Effector memory CD4-positive, alpha-beta T cell (primary cell): Measurements from ENCODE around the gene CASTOR1.

Experiments
- DNase-seq, 3 donors: peaks; one replicate each; pipeline ENCODE4 v3.0.0-alpha.2; 2020
- H3K27ac ChIP-seq: 2 replicates; pipeline ENCODE4 v1.7.0; 2013; ENCODE audit warnings: mild to moderate bottlenecking, low read length, moderate library complexity; ENCODE audit not compliant: insufficient read depth, poor library complexity, severe bottlenecking
- H3K27me3 ChIP-seq: replicated peaks from 2 replicates; pipeline ENCODE4 v1.7.0; 2013; ENCODE audit warnings: mild to moderate bottlenecking, low read length; ENCODE audit not compliant: insufficient read depth, control insufficient read depth, poor library complexity, severe bottlenecking
- H3K36me3 ChIP-seq: 2 replicates; pipeline ENCODE4 v1.7.0; 2013; ENCODE audit warnings: mild to moderate bottlenecking, low read length, moderate library complexity; ENCODE audit not compliant: control insufficient read depth, insufficient read depth
- H3K4me1 ChIP-seq: 2 replicates; pipeline ENCODE4 v1.7.0; 2013; ENCODE audit warnings: low read length, mild to moderate bottlenecking; ENCODE audit not compliant: control insufficient read depth, insufficient read depth, poor library complexity, severe bottlenecking
- H3K4me3 ChIP-seq: 2 replicates; pipeline ENCODE4 v1.7.0; 2013; ENCODE audit warnings: low read length, low read depth, mild to moderate bottlenecking; ENCODE audit not compliant: insufficient read depth, poor library complexity, severe bottlenecking
- H3K9me3 ChIP-seq: 2 replicates; pipeline ENCODE4 v1.7.0; 2013; ENCODE audit warnings: mild to moderate bottlenecking, low read length, moderate library complexity; ENCODE audit not compliant: control insufficient read depth

The CASTOR1 gene

GRCh38 chr22:30265823-30266444, 23.4 kb downstream of the CASTOR1 start:
- peak; percentile 72 to 79 (median 74) for DNase-seq
- H3K4me3 ChIP-seq = peak overlapping the region; percentile 67
- H3K27me3 ChIP-seq = no peaks in the 10 kb centered on the region
- H3K36me3 ChIP-seq = peaks cover 5% of the 10 kb centered on the region
- peaks cover 56% of the 10 kb centered on the region for H3K4me1 ChIP-seq
- H3K9me3 ChIP-seq = no peaks in the 10 kb centered on the region
- peak overlapping the region; percentile 95 for H3K27ac ChIP-seq

- Histone ChIP-seq H3K9me3 (no peaks in the 10 kb centered on the region), H3K36me3 (peaks cover 5% of the 10 kb centered on the region), H3K4me1 (peaks cover 56% of the 10 kb centered on the region), H3K27ac (peak overlapping the region; percentile 95), H3K27me3 (no peaks in the 10 kb centered on the region), H3K4me3 (peak overlapping the region; percentile 67)
- no peak for DNase-seq
Measured at GRCh38 chr22:30265131-30265720, 24.1 kb downstream of the CASTOR1 start.

- peaks cover 56% of the 10 kb centered on the region for H3K4me1 ChIP-seq
- H3K4me3 ChIP-seq = no peak overlapping the region
- H3K9me3 ChIP-seq = no peaks in the 10 kb centered on the region
- H3K27ac ChIP-seq = no peak overlapping the region
- peaks cover 5% of the 10 kb centered on the region for H3K36me3 ChIP-seq
- no peaks in the 10 kb centered on the region for H3K27me3 ChIP-seq
- DNase-seq = no peak
Measured at GRCh38 chr22:30263883-30264282, 25.4 kb downstream of the CASTOR1 start.

GRCh38 chr22:30262917-30263741, 26.2 kb downstream of the CASTOR1 start:
- Histone ChIP-seq H3K4me3 (peak overlapping the region; percentile 5), H3K27ac (peak overlapping the region; percentile 29), H3K4me1 (peaks cover 56% of the 10 kb centered on the region), H3K36me3 (peaks cover 5% of the 10 kb centered on the region), H3K27me3 (no peaks in the 10 kb centered on the region), H3K9me3 (no peaks in the 10 kb centered on the region)
- DNase-seq = peak; percentile 57 to 74 (median 61)

GRCh38 chr22:30262112-30262511, 27.2 kb downstream of the CASTOR1 start:
- Histone ChIP-seq H3K36me3 (peaks cover 5% of the 10 kb centered on the region), H3K27me3 (no peaks in the 10 kb centered on the region), H3K4me1 (peaks cover 48% of the 10 kb centered on the region), H3K9me3 (no peaks in the 10 kb centered on the region), H3K4me3 (no peak overlapping the region), H3K27ac (no peak overlapping the region)
- no peak for DNase-seq

- peaks cover 5% of the 10 kb centered on the region for H3K36me3 ChIP-seq
- no peaks in the 10 kb centered on the region for H3K27me3 ChIP-seq
- H3K27ac ChIP-seq = no peak overlapping the region
- DNase-seq = no peak
- H3K9me3 ChIP-seq = no peaks in the 10 kb centered on the region
- peaks cover 39% of the 10 kb centered on the region for H3K4me1 ChIP-seq
- H3K4me3 ChIP-seq = no peak overlapping the region
Measured at GRCh38 chr22:30261134-30261533, 28.2 kb downstream of the CASTOR1 start.

- H3K4me1 ChIP-seq = peaks cover 35% of the 10 kb centered on the region
Measured at GRCh38 chr22:30260682-30261081, 28.6 kb downstream of the CASTOR1 start.

GRCh38 chr22:30260276-30260675, 29.0 kb downstream of the CASTOR1 start:
- Histone ChIP-seq H3K4me1 (peaks cover 31% of the 10 kb centered on the region), H3K27me3 (no peaks in the 10 kb centered on the region), H3K4me3 (no peak overlapping the region), H3K9me3 (no peaks in the 10 kb centered on the region), H3K36me3 (peaks cover 5% of the 10 kb centered on the region), H3K27ac (no peak overlapping the region)
- DNase-seq = no peak

More at GRCh38 chr22:30260682-30261081, 28.6 kb downstream of the CASTOR1 start:
- H3K36me3 ChIP-seq = peaks cover 5% of the 10 kb centered on the region
- H3K27me3 ChIP-seq = no peaks in the 10 kb centered on the region
- DNase-seq = no peak
- no peak overlapping the region for H3K4me3 ChIP-seq
- no peaks in the 10 kb centered on the region for H3K9me3 ChIP-seq
- no peak overlapping the region for H3K27ac ChIP-seq

- no peak for DNase-seq
Measured at GRCh38 chr22:30254314-30254713, 35.0 kb downstream of the CASTOR1 start.

More at GRCh38 chr22:30254314-30254713, 35.0 kb downstream of the CASTOR1 start:
- Histone ChIP-seq H3K36me3 (no peaks in the 10 kb centered on the region), H3K9me3 (no peaks in the 10 kb centered on the region), H3K4me1 (no peaks in the 10 kb centered on the region), H3K4me3 (no peak overlapping the region), H3K27me3 (no peaks in the 10 kb centered on the region), H3K27ac (no peak overlapping the region)
